Cardiac fibroblast (primary cell): ENCODE data around the gene ACVR2A.

Experiments
- DNase-seq, 2 donors: peaks; one replicate each; pipeline versions ENCODE4 v3.0.0 to v3.0.0-alpha.2; 2010; ENCODE audit warnings: low read depth in 2 of 2
- H3K4me3 ChIP-seq, 2 donors: replicated peaks in 1 of 2; 1 replicate in 1 of 2; 2 replicates in 1 of 2; pipeline ENCODE4 v1.5.1; 2011; ENCODE audit warnings: low read depth in 2 of 2, low read length in 2 of 2, mild to moderate bottlenecking in 2 of 2, moderate library complexity in 1 of 2
- CTCF ChIP-seq: IDR thresholded peaks from one replicate; pipeline ENCODE4 v1.5.1; 2011; ENCODE audit warnings: low read depth, mild to moderate bottlenecking, low read length, inconsistent platforms

Gene ACVR2A

GRCh38 chr2:147844697-147845410, at the start of gene ACVR2A:
Gene ACVR2A (plus strand): TSS chr2:147845029. CDS start chr2:147845153, 124 bp downstream.
- peak; percentile 39 to 51 for DNase-seq

DNA sequence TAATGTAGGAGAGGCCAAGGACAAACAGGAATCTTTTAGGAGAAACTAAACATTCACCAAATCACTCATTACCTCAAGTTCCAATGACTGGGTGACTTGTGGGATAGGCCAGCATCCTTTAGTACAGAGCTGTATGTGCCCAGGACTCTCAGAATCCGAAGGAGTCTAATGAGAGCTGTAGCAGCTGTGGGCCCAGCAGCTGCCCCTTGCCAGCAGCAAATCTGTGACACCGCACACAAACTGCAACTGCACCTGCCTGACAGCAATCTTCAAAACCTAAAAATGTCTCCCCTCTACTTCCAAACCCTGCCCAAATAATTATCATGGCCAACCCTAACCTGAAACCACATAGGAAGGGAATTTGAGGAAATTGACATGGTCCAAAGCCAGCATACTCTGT, 44.5 kb upstream of the ACVR2A start:
- no peak overlapping the region for H3K4me3 ChIP-seq
- no peak for DNase-seq
- no peak for TF ChIP-seq CTCF

More at GRCh38 chr2:147844697-147845410, at the start of gene ACVR2A:
- H3K4me3 ChIP-seq = peak within 1 kb of the TSS; percentile 74 to 87
- TF ChIP-seq CTCF = no peak

- no peak for TF ChIP-seq CTCF
These were observed 38.0 kb upstream of the ACVR2A start for GRCh38 chr2:147806846-147807245.

DNA sequence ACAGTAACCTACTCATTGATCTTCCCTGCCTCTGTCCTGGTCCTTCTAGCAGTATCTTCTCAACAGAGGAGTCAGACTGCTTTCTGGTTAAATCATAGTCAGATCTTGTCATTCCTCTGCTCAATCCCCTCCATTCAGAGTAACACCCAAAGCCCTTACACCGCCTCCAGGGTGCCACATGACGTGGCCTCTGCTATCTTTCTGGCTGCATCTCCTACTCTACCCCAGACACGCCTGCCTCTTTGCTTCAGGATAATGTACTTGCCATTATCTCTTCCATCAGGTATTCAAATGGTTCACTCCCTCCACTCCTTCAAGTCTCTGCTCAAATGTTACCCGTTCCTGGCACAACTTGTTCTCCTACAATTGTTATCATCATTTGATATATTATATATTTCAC, 36.3 kb upstream of the ACVR2A start:
- no peak for DNase-seq
- no peak overlapping the region for H3K4me3 ChIP-seq
- TF ChIP-seq CTCF = no peak

More at GRCh38 chr2:147806846-147807245, 38.0 kb upstream of the ACVR2A start:
- no peak overlapping the region for H3K4me3 ChIP-seq
- no peak for DNase-seq

- DNase-seq = no peak
- no peak for TF ChIP-seq CTCF
- H3K4me3 ChIP-seq = no peak overlapping the region
These were observed 33.7 kb upstream of the ACVR2A start for GRCh38 chr2:147810883-147811765.

GRCh38 chr2:147818741-147819140, 26.1 kb upstream of the ACVR2A start:
- H3K4me3 ChIP-seq = no peak overlapping the region
- peak; percentile 2 to 3 for DNase-seq
- TF ChIP-seq CTCF = no peak
